Thyroid gland (tissue), 4 donors: ENCODE results near the gene MRPL21. TPM values are rescaled to one million over a fixed set of nuclear protein-coding genes. Genes with fewer than 3 reads are reported as not detected.

Source experiments
- DNase-seq, 2 donors: peaks; one replicate each; pipeline ENCODE4 v3.0.0-alpha.2; 2019
- H3K27ac ChIP-seq, 3 donors: fragments of 200-600 bp; sonication (generic); 1 replicate in 2 of 3; 2 replicates in 1 of 3; pipeline ENCODE4 v1.5.1; 2016 to 2019; ENCODE audit warnings: mild to moderate bottlenecking in 1 of 3, moderate library complexity in 1 of 3
- H3K27me3 ChIP-seq: fragments of 200-600 bp; sonication (generic); one replicate; pipeline ENCODE4 v1.5.1; 2019
- H3K36me3 ChIP-seq, 2 donors: fragments of 200-600 bp; sonication (generic); one replicate each; pipeline ENCODE4 v1.5.1; 2016 to 2019
- H3K4me1 ChIP-seq, 2 donors: fragments of 200-600 bp; sonication (generic); one replicate each; pipeline ENCODE4 v1.5.1; 2017 to 2019
- H3K4me3 ChIP-seq, 3 donors: fragments of 200-600 bp; sonication (generic); replicated peaks in 1 of 3; 1 replicate in 2 of 3; 2 replicates in 1 of 3; pipeline ENCODE4 v1.5.1; 2016; ENCODE audit warnings: mild to moderate bottlenecking in 1 of 3
- H3K9me3 ChIP-seq: fragments of 200-600 bp; sonication (generic); one replicate; pipeline ENCODE4 v1.5.1; 2017
- CTCF ChIP-seq, 6 experiments: fragments of 200-600 bp in 3 of 6; fragments of 450-650 bp in 3 of 6; sonication (generic) in 3 of 6; IDR thresholded peaks; one replicate each; pipeline ENCODE4 v1.5.1; 2016 to 2019; ENCODE audit warnings: antibody characterized with exemption in 6 of 6, mild to moderate bottlenecking in 2 of 6, inconsistent platforms in 1 of 6, moderate library complexity in 1 of 6
- POLR2A ChIP-seq, 2 donors: fragments of 450-650 bp; IDR thresholded peaks; one replicate each; pipeline ENCODE4 v1.6.1; 2017; ENCODE audit warnings: antibody characterized with exemption in 2 of 2, mild to moderate bottlenecking in 2 of 2, moderate library complexity in 1 of 2
- whole genome bisulfite sequencing, 2 donors: methylation state at CpG; one replicate each; pipeline ENCODE4 v1.1.5; 2017; 5-methylcytosine and 5-hydroxymethylcytosine counted together
- intact Hi-C: fragments of 100-400 bp; cut with DNase I; formaldehyde crosslinking; loops from one replicate; pipeline ENCODE4 v1.15.1; 2023
- total RNA-seq, 4 donors: library from RNA; depleted of rRNA; stranded (reverse); fragments of >200 nt; gene quantifications; one replicate each; pipeline ENCODE4 v1.2.3, GENCODE V29; 2016

Gene MRPL21
- total RNA-seq, 4 donors from 2014 or later = 24.0 to 86.6 (median 65.6) TPM

- no peaks in the 10 kb centered on the region for H3K36me3 ChIP-seq
- no peak overlapping the region for H3K4me3 ChIP-seq
- H3K27me3 ChIP-seq = no peaks in the 10 kb centered on the region
- 89 to 94% methylated on average over 16 to 18 of the region's 18 CpGs for WGBS, 2 donors
- no peaks in the 10 kb centered on the region for H3K9me3 ChIP-seq
- intact Hi-C loops = no loop called here
- no peak overlapping the region for H3K27ac ChIP-seq
- DNase-seq = no peak
- no peak for TF ChIP-seq POLR2A (IDR thresholded peaks at IDR 0.05)
- peaks cover 5 to 22% of the 10 kb centered on the region in 2 donors for H3K4me1 ChIP-seq
Measured at GRCh38 chr11:68868221-68868835, 35.3 kb downstream of the MRPL21 start.

GRCh38 chr11:68867066-68867465 lies 36.6 kb downstream of the MRPL21 start:
- H3K4me1 ChIP-seq = peaks cover 5 to 16% of the 10 kb centered on the region in 2 donors
- 76 to 79% methylated on average over 6 of the region's 6 CpGs for WGBS, 2 donors
- no peaks in the 10 kb centered on the region for H3K36me3 ChIP-seq
- DNase-seq = no peak
- H3K27ac ChIP-seq = no peak overlapping the region
- no peak for TF ChIP-seq POLR2A (IDR thresholded peaks at IDR 0.05)
- TF ChIP-seq CTCF (IDR thresholded peaks at IDR 0.05) = no peak
- H3K4me3 ChIP-seq = no peak overlapping the region
- intact Hi-C loops = no loop called here
- no peaks in the 10 kb centered on the region for H3K9me3 ChIP-seq
- H3K27me3 ChIP-seq = no peaks in the 10 kb centered on the region

- 91 to 95% methylated on average over 10 to 11 of the region's 11 CpGs for WGBS, 2 donors
- intact Hi-C loops = no loop called here
Measured at GRCh38 chr11:68865241-68865640, 38.4 kb downstream of the MRPL21 start.

DNA sequence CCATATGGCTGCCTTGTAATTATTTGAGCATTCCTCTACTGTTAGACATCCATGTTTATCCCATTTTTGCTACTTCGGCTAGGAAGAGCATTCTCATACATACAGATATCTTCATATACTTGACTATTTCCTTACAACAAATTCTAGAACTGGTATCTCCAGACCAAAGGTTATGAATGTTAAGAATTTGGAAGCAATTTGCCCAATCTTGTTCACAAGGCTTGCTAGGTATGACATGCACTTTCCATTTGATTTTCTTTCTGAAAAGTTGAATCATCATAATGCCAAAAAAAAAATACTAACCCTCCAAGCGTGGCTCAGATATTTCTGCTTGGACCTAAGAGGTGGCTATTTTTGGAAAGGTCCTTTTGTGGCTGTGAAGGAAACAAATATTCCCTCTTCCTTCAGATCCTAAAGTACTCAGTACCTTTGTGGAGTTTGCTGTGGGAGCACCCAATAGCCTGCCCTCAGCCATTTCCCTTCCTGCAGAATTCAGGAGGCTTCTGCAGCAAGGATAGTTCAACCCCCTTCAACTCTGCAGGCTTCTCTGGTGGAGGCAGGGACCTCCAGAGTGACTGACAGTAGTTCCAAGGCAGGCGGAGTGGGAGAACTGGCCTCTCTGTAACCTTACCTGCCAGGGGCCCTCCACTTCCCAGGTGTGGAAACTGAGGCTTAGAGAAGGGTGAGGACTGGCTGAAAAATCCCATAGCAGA lies 39.9 kb downstream of the MRPL21 start:
- WGBS, 2 donors = 91 to 97% methylated on average over 3 of the region's 3 CpGs
- intact Hi-C loops = no loop called here
- TF ChIP-seq CTCF (IDR thresholded peaks at IDR 0.05) (no peak), POLR2A (IDR thresholded peaks at IDR 0.05) (no peak)
- Histone ChIP-seq H3K27ac (no peak overlapping the region), H3K27me3 (no peaks in the 10 kb centered on the region), H3K4me3 (no peak overlapping the region), H3K4me1 (peaks cover 0 to 10% of the 10 kb centered on the region in 2 donors), H3K9me3 (no peaks in the 10 kb centered on the region), H3K36me3 (no peaks in the 10 kb centered on the region)
- DNase-seq = no peak

More at GRCh38 chr11:68865241-68865640, 38.4 kb downstream of the MRPL21 start:
- Histone ChIP-seq H3K4me3 (no peak overlapping the region), H3K4me1 (peaks cover 5 to 16% of the 10 kb centered on the region in 2 donors), H3K27ac (no peak overlapping the region), H3K36me3 (no peaks in the 10 kb centered on the region), H3K27me3 (no peaks in the 10 kb centered on the region), H3K9me3 (no peaks in the 10 kb centered on the region)
- no peak for DNase-seq
- TF ChIP-seq CTCF (IDR thresholded peaks at IDR 0.05) = no peak
- TF ChIP-seq POLR2A (IDR thresholded peaks at IDR 0.05) = no peak

GRCh38 chr11:68862421-68862820 lies 41.2 kb downstream of the MRPL21 start:
- H3K36me3 ChIP-seq = no peaks in the 10 kb centered on the region
- intact Hi-C loops = no loop called here
- TF ChIP-seq CTCF (IDR thresholded peaks at IDR 0.05) = no peak
- TF ChIP-seq POLR2A (IDR thresholded peaks at IDR 0.05) = no peak
- H3K27ac ChIP-seq = peak overlapping the region in 1 of 3 donors; percentile 5
- no peaks in the 10 kb centered on the region for H3K27me3 ChIP-seq
- peaks cover 0 to 10% of the 10 kb centered on the region in 2 donors for H3K4me1 ChIP-seq
- no peak overlapping the region for H3K4me3 ChIP-seq
- WGBS, 2 donors = 77 to 78% methylated on average over 6 of the region's 6 CpGs
- DNase-seq = no peak
- no peaks in the 10 kb centered on the region for H3K9me3 ChIP-seq
